ENCODE data around the gene NAA10.

Gene NAA10

DNA sequence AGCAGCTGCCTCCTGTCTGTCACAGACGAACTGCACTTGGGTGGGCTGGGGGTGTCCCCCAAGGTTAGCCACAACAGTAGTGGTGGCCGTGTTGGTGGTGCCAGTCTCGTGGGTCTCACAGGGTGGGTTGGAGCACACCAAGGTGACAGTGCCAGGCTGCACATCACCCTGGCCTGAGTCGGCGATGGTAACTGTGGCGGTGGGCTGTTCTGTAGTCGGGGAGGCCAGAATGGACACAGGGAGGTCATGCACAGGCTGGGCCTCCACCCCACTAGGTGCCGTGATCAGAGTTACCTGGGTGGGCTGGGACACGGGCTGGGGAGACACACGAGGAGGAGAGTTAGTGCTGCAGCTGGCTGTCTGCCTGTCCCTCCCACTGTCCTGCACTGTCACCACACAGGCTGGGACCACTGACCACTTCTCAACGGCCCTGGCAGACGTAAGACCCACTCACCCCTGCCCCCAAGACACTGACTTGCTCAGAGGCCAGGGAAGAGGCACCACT lies 20.4 kb upstream of the NAA10 start:
- H3K27me3 ChIP-seq (ENCODE audit: control insufficient read depth, insufficient read depth, low read length): no peaks in the 10 kb centered on the region
- H3K36me3 ChIP-seq (ENCODE audit: control insufficient read depth, insufficient read depth, low read length): peaks cover 99% of the 10 kb centered on the region
- no peaks in the 10 kb centered on the region; the same call in 1 of the 2 replicates for H3K9me3 ChIP-seq (ENCODE audit: control insufficient read depth, insufficient read depth, low read length)
- no peak overlapping the region for H3K9ac ChIP-seq (ENCODE audit: low read depth, low read length)
- no peak overlapping the region for H3K27ac ChIP-seq (ENCODE audit: low read depth, low read length)
- no peak overlapping the region for H3K4me3 ChIP-seq (ENCODE audit: low read depth, low read length)
- no peaks in the 10 kb centered on the region for H3K4me1 ChIP-seq (ENCODE audit: control insufficient read depth, insufficient read depth, low read length)

DNA sequence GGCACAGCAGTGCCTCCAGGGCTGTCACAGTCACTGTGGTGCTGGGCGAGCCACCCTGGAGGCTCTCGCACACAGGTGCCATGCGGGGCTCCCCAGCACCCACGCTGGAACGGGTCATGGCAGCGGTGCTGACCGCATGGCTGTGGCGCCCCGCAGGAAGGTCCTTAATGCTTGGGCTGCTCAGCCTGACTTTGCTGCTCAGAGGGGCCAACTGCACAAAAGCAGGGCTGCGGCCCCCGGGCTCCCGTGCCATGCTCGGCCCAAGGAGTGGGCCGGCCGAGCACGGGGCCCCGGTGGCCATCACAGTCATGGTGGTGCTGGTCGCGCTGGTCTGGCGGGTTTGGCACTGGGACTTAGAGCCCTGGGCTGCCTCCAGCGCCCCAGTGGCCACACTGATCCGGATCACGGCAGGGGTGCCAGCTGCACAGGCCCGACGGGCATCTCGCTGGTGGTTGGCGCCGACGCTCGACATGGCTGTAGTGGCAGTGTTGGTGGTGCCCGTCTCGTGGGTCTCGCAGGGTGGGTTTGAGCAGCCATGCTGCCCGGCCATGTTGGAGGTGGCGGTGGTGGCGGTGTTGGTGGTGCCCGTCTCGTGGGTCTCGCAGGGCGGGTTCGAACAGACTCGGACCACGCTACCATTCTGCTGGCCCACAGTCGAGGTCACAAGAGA lies 19.9 kb upstream of the NAA10 start:
- H3K27me3 ChIP-seq (ENCODE audit: control insufficient read depth, insufficient read depth, low read length): no peaks in the 10 kb centered on the region
- H3K4me1 ChIP-seq (ENCODE audit: control insufficient read depth, insufficient read depth, low read length): no peaks in the 10 kb centered on the region
- no peak overlapping the region for H3K4me3 ChIP-seq (ENCODE audit: low read depth, low read length)
- H3K27ac ChIP-seq (ENCODE audit: low read depth, low read length): no peak overlapping the region
- H3K36me3 ChIP-seq (ENCODE audit: control insufficient read depth, insufficient read depth, low read length): peaks cover 99% of the 10 kb centered on the region
- no peak overlapping the region for H3K9ac ChIP-seq (ENCODE audit: low read depth, low read length)
- H3K9me3 ChIP-seq (ENCODE audit: control insufficient read depth, insufficient read depth, low read length): no peaks in the 10 kb centered on the region; the same call in 1 of the 2 replicates

DNA sequence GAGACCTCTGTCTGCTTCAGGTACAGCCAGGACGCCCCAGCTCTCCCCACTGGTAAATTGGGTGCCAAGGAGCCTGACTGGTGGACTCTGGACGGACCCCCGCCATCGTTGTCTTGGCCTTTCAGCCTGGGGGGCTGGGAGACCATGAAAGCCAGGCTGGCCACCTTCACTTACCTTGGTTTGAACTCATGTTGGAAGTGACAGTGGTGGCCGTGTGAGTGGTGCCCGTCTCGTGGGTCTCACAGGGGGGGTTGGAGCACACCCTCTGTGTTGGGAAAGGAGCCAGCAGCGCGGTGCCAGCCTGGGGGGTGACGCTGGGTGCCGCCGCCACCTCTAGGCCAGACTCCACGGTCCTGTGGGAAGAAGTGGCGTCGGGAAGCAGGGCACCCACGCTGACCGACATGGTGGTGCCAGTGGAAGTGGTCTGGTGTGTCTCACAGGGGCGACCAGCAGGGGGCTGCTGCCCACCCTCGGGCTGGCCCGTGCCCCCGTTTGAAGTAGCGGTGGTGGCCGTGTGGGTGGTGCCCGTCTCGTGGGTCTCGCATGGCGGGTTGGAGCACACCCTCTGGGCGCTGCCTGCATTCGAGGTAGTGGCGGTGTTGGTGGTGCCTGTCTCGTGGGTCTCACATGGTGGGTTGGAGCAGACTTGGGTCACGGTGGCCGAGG lies 19.2 kb upstream of the NAA10 start:
- no peak overlapping the region for H3K9ac ChIP-seq (ENCODE audit: low read depth, low read length)
- H3K27me3 ChIP-seq (ENCODE audit: control insufficient read depth, insufficient read depth, low read length): no peaks in the 10 kb centered on the region
- H3K27ac ChIP-seq (ENCODE audit: low read depth, low read length): no peak overlapping the region
- no peaks in the 10 kb centered on the region for H3K4me1 ChIP-seq (ENCODE audit: control insufficient read depth, insufficient read depth, low read length)
- H3K36me3 ChIP-seq (ENCODE audit: control insufficient read depth, insufficient read depth, low read length): peaks cover 98% of the 10 kb centered on the region
- H3K4me3 ChIP-seq (ENCODE audit: low read depth, low read length): no peak overlapping the region
- no peaks in the 10 kb centered on the region; the same call in 1 of the 2 replicates for H3K9me3 ChIP-seq (ENCODE audit: control insufficient read depth, insufficient read depth, low read length)

DNA sequence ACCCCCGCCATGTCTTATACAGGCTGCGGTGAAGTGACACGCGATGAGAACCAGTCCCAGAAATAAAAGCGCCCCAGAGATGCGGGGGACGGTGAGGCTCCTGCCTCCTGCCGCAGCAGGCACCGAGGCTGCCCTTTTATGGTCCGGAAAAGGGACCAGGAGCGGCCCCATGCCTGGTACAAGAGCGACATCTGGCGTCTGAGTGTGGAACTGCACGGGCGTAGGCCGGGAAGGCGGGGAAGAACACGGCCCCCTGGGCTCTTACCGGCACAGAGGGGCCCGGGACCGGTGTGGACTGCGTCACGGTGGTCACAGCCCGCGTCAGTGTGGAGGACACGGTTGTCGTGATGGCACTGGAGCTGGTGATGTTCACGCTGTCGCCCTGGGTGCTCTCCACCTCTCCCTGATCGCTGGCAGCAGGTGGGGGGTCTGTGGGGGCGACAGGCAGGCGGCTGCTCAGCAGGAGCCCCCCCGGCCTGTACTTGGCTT lies 18.5 kb upstream of the NAA10 start:
- H3K27me3 ChIP-seq (ENCODE audit: control insufficient read depth, insufficient read depth, low read length): no peaks in the 10 kb centered on the region
- peaks cover 97% of the 10 kb centered on the region for H3K36me3 ChIP-seq (ENCODE audit: control insufficient read depth, insufficient read depth, low read length)
- peak overlapping the region; percentile 74 for H3K27ac ChIP-seq (ENCODE audit: low read depth, low read length)
- H3K4me3 ChIP-seq (ENCODE audit: low read depth, low read length): no peak overlapping the region
- H3K9me3 ChIP-seq (ENCODE audit: control insufficient read depth, insufficient read depth, low read length): no peaks in the 10 kb centered on the region; the same call in 1 of the 2 replicates
- H3K4me1 ChIP-seq (ENCODE audit: control insufficient read depth, insufficient read depth, low read length): no peaks in the 10 kb centered on the region
- no peak overlapping the region for H3K9ac ChIP-seq (ENCODE audit: low read depth, low read length)

DNA sequence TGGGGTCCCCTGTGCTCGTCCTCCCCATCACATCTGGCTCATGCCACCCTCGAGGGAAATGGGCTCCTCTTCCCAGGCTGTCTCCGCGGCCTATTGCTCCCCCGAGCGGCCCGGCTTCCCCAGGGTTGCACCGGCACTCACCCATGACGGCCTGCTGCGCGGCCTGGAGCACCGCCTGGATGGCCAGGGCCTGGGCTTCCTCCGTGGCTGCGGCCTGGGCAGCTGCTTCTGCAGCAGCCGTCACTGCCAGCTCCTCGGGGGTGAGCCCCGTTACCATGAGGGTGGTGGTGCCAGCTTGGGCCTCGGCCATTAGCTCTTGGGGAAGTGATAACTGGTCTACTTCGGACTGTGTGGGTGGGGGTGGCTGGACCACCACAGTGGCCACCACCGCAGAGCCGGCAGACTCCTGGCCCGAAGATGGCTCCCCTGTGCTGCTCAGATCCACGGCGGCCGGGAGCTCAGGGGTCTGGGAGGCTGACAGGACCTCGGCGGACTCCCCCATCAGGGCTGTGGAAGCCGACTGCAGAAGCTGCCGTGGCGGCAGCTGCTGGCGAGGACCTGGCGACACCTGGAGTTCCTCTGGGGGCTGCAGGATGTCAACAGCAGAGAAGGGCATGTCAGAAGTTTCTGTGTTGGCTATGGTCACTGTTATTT lies 17.7 kb upstream of the NAA10 start:
- Histone ChIP-seq H3K27me3 (ENCODE audit: control insufficient read depth, insufficient read depth, low read length) (no peaks in the 10 kb centered on the region), H3K4me3 (ENCODE audit: low read depth, low read length) (no peak overlapping the region), H3K27ac (ENCODE audit: low read depth, low read length) (peak overlapping the region; percentile 74), H3K36me3 (ENCODE audit: control insufficient read depth, insufficient read depth, low read length) (peaks cover 96% of the 10 kb centered on the region), H3K4me1 (ENCODE audit: control insufficient read depth, insufficient read depth, low read length) (no peaks in the 10 kb centered on the region; the same call in 1 of the 2 replicates), H3K9me3 (ENCODE audit: control insufficient read depth, insufficient read depth, low read length) (no peaks in the 10 kb centered on the region; the same call in 1 of the 2 replicates), H3K9ac (ENCODE audit: low read depth, low read length) (no peak overlapping the region)

DNA sequence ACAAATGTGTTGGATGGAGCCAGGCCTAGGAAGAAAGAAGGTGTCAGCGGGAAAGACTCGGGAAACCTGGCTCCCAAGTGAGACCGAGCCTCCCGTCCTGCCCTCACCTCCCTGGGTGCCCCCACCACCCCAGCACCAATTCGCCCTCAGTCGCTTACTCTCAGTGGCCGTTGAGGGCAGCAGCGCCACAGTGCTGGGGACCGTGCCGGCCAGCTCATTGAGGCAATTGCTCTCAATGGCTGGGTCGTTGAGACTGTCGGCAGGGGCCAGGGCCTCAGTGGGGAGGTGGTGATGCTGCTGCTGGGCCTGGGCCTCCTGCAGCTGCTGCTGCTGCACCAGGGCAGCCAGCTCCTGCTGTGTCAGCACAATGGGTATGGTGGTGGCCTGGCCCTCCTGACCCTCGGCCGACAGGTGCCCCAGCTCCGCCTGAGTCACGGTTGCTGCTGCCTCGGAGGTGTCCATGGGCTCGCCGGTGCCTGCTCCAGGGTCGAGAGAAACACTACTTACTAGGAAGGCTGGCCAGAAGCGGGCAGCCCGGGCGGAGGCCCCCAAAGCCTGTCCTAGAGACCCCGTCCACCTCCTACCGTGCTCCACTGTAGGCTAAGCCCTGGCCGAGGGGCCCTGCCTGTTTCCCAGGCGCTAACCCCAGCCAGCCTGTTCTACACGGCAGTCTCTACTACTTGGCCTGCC lies 17.0 kb upstream of the NAA10 start:
- H3K27ac ChIP-seq (ENCODE audit: low read depth, low read length): no peak overlapping the region
- no peaks in the 10 kb centered on the region for H3K27me3 ChIP-seq (ENCODE audit: control insufficient read depth, insufficient read depth, low read length)

DNA sequence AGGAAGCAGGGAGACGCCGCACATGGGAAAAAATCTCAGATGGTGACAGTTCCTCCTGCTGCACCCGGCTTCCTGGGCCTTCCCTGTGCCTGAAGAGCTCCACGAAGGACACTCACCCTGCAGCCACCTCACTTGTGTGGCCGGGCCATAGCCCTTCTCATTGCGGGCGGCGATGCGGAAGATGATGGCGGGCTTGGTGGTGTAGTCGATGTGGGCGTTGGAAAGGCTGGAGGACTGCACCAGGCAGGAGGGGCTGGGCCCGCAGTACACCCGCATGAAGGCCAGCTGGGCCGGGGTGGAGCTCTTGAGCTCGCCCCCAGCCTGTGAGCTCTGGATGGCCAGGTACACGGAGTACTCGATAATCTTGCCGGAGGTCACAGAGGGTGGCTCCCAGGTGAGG lies 15.3 kb upstream of the NAA10 start:
- Histone ChIP-seq H3K9me3 (ENCODE audit: control insufficient read depth, insufficient read depth, low read length) (no peaks in the 10 kb centered on the region; the same call in 1 of the 2 replicates), H3K27ac (ENCODE audit: low read depth, low read length) (peak overlapping the region; percentile 20), H3K36me3 (ENCODE audit: control insufficient read depth, insufficient read depth, low read length) (peaks cover 75% of the 10 kb centered on the region), H3K4me3 (ENCODE audit: low read depth, low read length) (no peak overlapping the region), H3K4me1 (ENCODE audit: control insufficient read depth, insufficient read depth, low read length) (no peaks in the 10 kb centered on the region; the same call in 1 of the 2 replicates), H3K9ac (ENCODE audit: low read depth, low read length) (no peak overlapping the region), H3K27me3 (ENCODE audit: control insufficient read depth, insufficient read depth, low read length) (no peaks in the 10 kb centered on the region)

More for the DNA sequence above, 17.0 kb upstream of the NAA10 start:
- H3K4me1 ChIP-seq (ENCODE audit: control insufficient read depth, insufficient read depth, low read length): no peaks in the 10 kb centered on the region; the same call in 1 of the 2 replicates
- no peaks in the 10 kb centered on the region; the same call in 1 of the 2 replicates for H3K9me3 ChIP-seq (ENCODE audit: control insufficient read depth, insufficient read depth, low read length)
- no peak overlapping the region for H3K4me3 ChIP-seq (ENCODE audit: low read depth, low read length)
- peaks cover 92% of the 10 kb centered on the region for H3K36me3 ChIP-seq (ENCODE audit: control insufficient read depth, insufficient read depth, low read length)
- no peak overlapping the region for H3K9ac ChIP-seq (ENCODE audit: low read depth, low read length)

DNA sequence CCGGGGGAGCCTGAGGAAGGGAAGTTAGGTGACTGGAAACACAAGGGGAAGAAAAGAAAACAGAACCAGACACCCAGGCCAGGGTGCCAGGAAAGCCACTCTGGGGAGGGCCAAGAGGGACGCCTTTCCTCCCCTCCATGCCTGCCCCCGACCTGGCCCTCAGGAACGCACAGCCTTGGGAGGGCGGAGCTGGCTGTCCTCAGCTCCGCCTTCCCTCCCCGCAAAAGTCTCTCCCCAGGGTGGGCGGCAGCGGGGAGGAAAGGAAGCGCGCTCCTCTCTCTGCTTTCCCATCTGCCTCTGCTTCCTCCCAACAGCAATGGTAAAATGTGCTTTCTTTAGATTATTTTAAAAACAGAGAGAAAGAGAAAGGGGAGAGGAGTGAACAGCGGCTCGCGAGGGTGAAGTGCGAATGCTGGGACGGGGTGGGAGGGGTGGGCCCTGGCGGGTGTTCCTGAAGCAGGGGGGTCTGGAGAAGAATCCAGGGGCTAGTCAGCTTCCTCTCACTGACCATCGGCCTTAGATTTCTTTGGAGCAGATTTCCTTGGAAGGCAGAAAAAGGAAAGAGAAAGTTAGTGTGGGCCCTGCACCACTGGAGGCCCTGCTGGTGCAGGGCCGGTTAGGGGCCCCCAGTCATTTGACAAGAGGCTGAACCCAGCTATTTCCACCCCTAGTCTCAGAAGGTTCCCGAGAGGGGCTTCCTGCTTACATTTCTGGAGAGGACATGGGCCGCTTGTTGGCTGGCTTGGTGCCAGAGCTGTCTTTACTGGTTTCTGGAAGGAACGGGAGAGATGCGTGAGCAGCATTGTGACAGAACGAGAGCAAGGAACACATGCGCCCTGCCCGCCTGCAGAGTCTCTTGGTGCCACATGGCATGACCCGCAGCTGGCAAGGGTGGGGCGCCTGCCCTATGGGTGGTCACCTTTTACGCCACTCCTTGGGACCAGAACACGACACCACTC lies 14.3 kb upstream of the NAA10 start:
- Histone ChIP-seq H3K9me3 (ENCODE audit: control insufficient read depth, insufficient read depth, low read length) (no peaks in the 10 kb centered on the region; the same call in 1 of the 2 replicates), H3K27ac (ENCODE audit: low read depth, low read length) (peak overlapping the region; percentile 66), H3K36me3 (ENCODE audit: control insufficient read depth, insufficient read depth, low read length) (peaks cover 65% of the 10 kb centered on the region), H3K4me3 (ENCODE audit: low read depth, low read length) (no peak overlapping the region), H3K27me3 (ENCODE audit: control insufficient read depth, insufficient read depth, low read length) (no peaks in the 10 kb centered on the region), H3K4me1 (ENCODE audit: control insufficient read depth, insufficient read depth, low read length) (peaks cover 3% of the 10 kb centered on the region; the same call in 1 of the 2 replicates), H3K9ac (ENCODE audit: low read depth, low read length) (no peak overlapping the region)

DNA sequence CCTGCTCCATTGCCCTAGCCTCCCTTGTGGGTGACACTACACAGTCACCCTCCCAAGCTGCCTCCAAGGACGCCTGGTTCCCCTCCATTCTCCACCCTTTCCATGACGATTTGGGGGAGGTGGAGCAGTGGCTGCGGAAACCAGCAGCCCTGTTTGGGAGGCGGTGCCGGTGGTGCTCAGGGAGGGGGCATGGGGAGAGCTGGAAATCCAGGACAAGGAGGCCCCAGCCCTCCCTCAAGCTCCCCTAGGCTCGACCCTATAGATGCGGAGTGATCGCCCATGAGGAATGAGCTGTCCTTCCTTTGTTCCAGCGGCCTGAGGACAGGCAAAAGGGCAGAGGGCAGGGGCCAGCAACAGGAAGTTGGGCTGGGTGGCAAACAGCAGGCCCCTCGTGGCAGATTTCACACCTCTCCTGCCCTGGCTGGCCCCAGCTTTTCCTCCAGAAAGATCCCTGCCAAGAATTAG lies 13.2 kb upstream of the NAA10 start:
- peak overlapping the region; percentile 60 for H3K27ac ChIP-seq (ENCODE audit: low read depth, low read length)
- no peaks in the 10 kb centered on the region; the same call in none of the 2 replicates for H3K9me3 ChIP-seq (ENCODE audit: control insufficient read depth, insufficient read depth, low read length)
- H3K27me3 ChIP-seq (ENCODE audit: control insufficient read depth, insufficient read depth, low read length): no peaks in the 10 kb centered on the region
- H3K9ac ChIP-seq (ENCODE audit: low read depth, low read length): no peak overlapping the region
- H3K4me3 ChIP-seq (ENCODE audit: low read depth, low read length): no peak overlapping the region
- peaks cover 3% of the 10 kb centered on the region; the same call in 1 of the 2 replicates for H3K4me1 ChIP-seq (ENCODE audit: control insufficient read depth, insufficient read depth, low read length)
- peaks cover 56% of the 10 kb centered on the region for H3K36me3 ChIP-seq (ENCODE audit: control insufficient read depth, insufficient read depth, low read length)

Measured in HUES48 (cell line).